GM18858 (cell line): ENCODE measurements around the gene PBX3.

Experiments used
- ATAC-seq: cut with Tn5 transposase; IDR thresholded peaks from one replicate; pipeline ENCODE4 v1.9.1; 2021; ENCODE audit not compliant: unreplicated experiment

Gene PBX3

DNA sequence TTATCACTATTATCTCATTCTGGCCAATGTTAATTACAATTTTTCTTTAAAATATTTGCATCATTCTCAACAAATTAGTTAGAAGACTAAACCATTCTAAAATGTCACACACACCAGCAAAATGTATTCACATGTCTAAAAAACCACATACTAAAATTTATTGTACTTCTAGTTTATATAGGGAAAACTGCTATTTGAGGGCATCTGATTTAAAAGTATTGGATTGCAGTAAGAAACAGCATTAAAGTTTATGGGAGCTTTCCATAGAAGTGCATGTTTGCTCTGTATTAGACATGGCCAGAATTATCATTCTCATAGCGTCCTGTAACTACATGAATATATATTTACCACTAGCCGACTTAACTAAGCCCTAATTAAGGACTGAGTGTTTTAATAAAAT, 150.3 kb downstream of the PBX3 start:
- ATAC-seq, result no peak

DNA sequence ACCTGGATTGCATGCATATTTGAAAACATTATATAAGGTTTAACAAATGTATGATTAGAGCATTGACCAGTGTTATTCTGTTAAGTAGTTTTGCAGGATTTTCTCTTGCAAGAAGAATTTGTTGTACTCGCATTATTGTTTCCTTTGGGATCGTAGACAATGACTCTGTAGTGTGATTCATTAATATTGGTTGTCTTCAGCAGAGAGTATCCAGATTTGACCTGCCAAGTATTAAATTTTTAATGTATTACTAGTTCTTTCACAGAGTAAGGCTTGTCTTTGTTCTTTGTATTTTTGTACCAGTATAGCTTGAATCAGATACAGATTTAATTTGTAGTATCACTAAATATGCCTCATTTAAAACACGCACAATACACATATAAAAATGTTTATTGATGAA, 155.0 kb downstream of the PBX3 start:
- ATAC-seq, result no peak

GRCh38 chr9:125902831-125903512, 155.8 kb downstream of the PBX3 start:
- ATAC-seq, result no peak

- no peak for ATAC-seq
Measured at GRCh38 chr9:125904155-125904851, 157.1 kb downstream of the PBX3 start.

DNA sequence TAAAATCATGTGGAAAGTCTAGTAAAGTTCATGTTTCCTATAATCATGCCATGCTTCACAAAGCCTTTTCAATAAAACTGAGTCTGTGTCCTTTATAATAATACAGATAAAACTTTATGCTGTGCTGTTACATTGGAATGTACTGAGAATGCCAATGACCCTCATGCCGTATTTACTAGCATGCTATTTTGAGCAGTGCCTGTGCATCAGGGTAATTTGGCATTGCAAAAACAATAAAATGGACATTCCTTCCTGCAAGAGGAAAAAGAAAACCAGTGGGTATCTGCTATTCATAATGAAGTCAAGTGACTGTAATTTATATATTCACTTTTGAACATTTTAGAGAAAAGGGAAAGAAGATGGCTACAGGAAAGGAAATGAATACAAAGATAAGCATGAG, 159.0 kb downstream of the PBX3 start:
- ATAC-seq, result no peak

GRCh38 chr9:125906893-125907292, 159.7 kb downstream of the PBX3 start:
- ATAC-seq, result no peak

- ATAC-seq, result no peak
Measured at GRCh38 chr9:125908136-125908535, 161.0 kb downstream of the PBX3 start.

GRCh38 chr9:125908966-125909365, 161.8 kb downstream of the PBX3 start:
- no peak for ATAC-seq

- ATAC-seq, result no peak
Measured at GRCh38 chr9:125909459-125909858, 162.3 kb downstream of the PBX3 start.

DNA sequence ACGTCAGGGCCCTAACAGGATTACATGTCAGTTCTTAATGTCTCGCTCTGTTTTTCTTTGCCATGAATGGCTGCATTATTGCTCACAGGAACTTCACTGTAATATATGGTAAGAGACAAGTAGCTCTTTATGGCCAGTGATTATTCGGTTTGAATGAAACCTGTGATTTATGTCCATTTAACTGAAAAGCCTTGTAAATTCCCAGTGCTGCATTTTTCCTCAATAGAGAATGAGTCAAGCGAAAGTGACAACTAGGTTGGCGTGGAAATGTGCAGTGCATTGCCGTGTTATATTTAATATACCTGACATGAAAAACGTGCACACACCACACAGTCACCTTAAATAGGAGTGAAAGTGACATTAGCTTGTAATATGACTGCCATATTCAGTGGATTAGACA, 163.1 kb downstream of the PBX3 start:
- no peak for ATAC-seq

DNA sequence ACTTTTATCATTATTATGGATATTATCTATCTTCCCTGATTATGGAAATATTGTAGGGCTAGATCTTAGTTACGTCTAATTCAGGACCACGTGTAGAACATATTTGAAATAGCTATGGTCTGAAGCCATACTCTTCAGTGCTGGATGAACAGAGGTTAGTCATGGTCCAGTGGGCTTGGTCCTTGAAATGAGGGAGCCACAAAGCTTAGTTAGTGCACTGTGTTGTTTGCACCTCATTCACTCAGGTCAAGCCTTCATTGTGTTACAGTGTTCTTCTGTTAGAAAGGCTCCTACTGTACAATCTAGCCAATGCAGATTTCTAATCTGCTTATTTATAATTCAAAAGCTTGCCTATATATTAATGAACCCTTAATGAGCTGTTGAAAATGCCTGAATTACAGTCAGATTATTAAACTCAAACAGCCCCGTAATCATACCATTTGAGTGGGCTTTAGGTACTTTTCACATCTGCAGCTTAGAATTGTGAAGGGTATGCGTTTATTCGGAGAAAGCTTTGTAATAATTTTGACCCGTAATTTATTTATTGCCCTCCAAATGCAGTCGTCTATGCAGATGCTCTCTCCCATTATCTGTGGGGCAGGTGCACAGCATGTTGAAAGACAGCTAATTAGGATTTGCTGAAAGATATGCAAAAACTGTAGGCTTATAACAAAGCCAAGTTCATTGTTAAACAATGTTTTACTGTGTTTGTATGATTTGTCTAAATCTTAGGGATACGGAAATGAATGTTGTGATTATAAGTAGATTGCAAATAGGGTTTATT, 164.9 kb downstream of the PBX3 start:
- ATAC-seq, result no peak

- no peak for ATAC-seq
Measured at GRCh38 chr9:125912667-125913066, 165.5 kb downstream of the PBX3 start.

DNA sequence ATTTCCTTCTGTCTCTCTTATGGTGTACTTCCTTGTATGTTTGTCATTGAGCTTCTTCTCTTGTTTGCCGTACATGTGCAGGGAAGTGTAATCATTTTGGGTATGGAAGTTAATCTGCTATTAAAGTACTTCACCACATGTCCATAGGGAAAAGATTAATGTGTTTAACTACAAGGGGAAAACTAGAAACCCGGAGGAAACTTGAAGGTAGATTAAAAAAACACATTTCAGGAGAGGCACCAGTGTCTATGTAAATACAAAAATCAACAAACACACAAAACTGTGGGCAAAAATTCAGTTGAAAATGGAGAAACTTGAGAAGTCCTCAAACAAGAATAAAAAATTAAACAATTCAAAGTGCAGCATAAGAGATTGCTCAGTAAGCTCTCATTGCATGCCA, 166.4 kb downstream of the PBX3 start:
- ATAC-seq, result no peak

GRCh38 chr9:125914411-125914810, 167.2 kb downstream of the PBX3 start:
- no peak for ATAC-seq

DNA sequence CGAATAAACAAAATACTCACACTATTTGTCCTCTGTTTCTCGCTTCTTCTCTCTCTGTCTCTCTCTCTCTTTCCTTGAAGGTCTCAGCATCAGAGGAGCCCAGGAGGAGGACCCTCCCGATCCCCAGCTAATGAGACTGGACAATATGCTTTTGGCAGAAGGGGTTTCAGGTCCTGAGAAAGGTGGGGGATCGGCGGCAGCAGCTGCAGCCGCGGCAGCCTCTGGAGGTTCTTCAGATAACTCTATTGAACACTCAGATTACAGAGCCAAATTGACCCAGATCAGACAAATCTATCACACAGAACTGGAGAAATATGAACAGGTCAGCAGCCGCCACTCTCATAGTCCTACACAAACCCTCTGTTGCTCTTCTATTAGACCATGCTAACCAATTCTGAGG, 168.4 kb downstream of the PBX3 start:
- no peak for ATAC-seq

DNA sequence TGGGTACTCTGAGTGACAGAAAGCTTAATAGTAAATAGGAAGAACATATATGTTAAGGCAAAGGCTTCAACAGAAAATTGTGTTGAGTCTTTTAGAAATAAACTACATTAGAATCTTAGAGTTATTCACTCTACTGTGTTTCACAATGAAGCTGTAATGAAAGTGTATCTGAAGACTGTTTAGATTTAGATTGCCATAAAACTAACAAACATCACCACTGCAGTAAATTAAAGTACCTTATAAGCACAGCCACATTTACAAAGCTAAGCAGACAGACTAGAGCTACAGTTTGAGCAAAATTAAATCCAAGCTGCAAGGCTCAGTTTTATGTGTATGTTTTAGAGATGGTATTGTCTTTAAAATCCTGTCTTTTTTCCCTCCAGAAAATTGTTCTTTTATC, 172.4 kb downstream of the PBX3 start:
- ATAC-seq, result no peak

DNA sequence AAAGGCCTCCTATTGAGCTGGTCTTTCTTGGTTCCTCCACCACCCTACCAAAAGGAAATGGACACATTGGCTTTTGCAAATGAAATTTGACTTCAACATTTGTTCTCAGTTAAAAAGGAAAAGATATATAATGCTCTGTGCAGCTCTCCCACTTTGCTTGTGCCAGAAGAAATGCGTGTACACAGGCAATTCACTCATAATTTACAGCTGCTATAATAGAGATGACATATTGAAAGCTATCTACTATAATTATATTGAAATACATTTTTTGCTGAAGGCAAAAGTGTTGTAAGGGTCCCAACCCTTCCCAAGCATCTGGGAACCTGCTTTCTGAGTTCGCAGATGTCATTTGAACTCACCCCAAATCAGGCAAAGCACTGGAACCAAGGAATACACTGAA, 173.2 kb downstream of the PBX3 start:
- ATAC-seq, result no peak

DNA sequence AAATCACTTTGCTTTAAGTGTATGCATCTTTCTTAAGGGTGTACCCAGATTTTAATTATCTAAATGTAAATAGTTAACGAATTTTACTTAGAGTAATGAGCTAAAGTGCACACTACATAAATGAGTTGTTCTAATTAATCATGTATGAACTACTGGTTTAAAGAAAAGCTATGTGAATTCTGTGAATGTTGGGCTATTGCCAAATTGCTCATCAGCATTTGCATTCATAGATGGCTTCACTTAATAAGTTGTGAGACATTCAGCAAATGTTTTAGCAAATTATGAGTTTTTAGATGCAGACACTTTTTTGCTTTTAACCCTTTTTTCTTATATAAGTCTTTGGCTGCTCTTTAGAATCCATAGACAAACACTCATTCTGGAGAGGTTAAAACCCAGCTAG, 175.7 kb downstream of the PBX3 start:
- ATAC-seq, result no peak

DNA sequence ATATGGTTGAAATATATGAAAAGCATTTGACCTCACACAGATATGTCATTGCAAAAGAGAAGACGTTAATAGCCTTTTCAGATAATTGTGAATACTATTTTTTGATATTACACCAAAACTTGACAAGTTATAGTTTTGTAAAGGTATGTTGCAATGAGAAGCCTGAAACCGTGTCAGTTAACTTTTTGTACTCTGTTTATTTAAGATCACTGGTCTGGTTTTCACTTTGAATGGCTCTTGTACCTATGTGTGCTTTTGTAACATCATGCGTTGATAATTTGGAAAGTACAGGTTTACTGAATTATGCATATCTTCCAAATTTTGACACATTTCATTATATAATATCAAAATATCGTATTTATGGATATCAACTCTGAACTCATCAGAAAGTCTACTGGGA, 177.2 kb downstream of the PBX3 start:
- ATAC-seq, result no peak

DNA sequence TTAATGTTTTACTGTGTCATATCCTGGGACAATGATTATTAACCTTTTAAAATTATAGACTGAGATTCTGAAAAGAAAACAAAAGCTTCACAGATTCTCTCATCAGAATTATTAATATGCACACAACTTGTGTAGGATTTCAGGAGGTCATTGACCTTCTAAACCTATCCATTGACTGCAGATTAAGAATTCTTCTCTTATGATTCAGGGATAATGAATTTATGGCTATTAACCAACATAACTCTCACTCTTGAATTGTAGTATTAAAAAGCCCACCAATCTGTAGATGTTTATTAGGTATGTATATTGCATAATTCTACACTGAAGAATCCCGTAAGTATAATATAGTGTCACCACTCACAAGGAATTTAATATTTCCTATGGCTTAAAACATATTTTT, 179.8 kb downstream of the PBX3 start:
- ATAC-seq, result no peak

- ATAC-seq, result no peak
Measured at GRCh38 chr9:125929846-125930245, 182.7 kb downstream of the PBX3 start.

GRCh38 chr9:125931211-125931610, 184.0 kb downstream of the PBX3 start:
- no peak for ATAC-seq
